Activated CD8-positive, alpha-beta memory T cell treated with anti-CD3 and anti-CD28 coated beads, Interleukin-2, amount 10 ng/mL, durations not matched to agents 7 days and 5 days (primary cell): ENCODE data around the gene MYO1G. TPM values are rescaled to one million over a fixed set of nuclear protein-coding genes. Genes with fewer than 3 reads are reported as not detected.
"Not testable (repeated sequence)": the region's sequence is repeated elsewhere in the genome, so short reads cannot be mapped to it uniquely, and the experiment has no call there.

Experiments used
- ATAC-seq: fragments of 150-1000 bp; cut with Tn5 transposase; one replicate; pipeline ENCODE4 v1.10.0; 2021; ENCODE audit warnings: moderate library complexity
- CTCF ChIA-PET: fragments of 350-600 bp; sonication (Branson Sonifier 250); formaldehyde crosslinking; loops from one replicate; lab custom pipeline; 2021; ENCODE audit warnings: antibody characterized with exemption; lab: Charles Lee
- DNase-seq: peaks from one replicate; pipeline ENCODE4 v3.0.0-alpha.2; 2020
- H3K27ac Mint-ChIP-seq: one replicate; pipeline ENCODE4 v1.8.0; 2021; ENCODE audit warnings: mild to moderate bottlenecking, mixed read lengths
- H3K27me3 Mint-ChIP-seq: one replicate; pipeline ENCODE4 v1.8.0; 2021; ENCODE audit warnings: mixed read lengths
- H3K36me3 Mint-ChIP-seq: one replicate; pipeline ENCODE4 v1.8.0; 2021; ENCODE audit warnings: mild to moderate bottlenecking, mixed read lengths
- H3K4me1 Mint-ChIP-seq: one replicate; pipeline ENCODE4 v1.8.0; 2021; ENCODE audit warnings: mixed read lengths
- H3K4me3 Mint-ChIP-seq: one replicate; pipeline ENCODE4 v1.8.0; 2021; ENCODE audit warnings: mild to moderate bottlenecking, moderate library complexity, mixed read lengths
- H3K9me3 Mint-ChIP-seq: one replicate; pipeline ENCODE4 v1.8.0; 2022; ENCODE audit warnings: low read depth, mixed read lengths
- total RNA-seq, 2 experiments: library from RNA; stranded (reverse); gene quantifications; one replicate each; pipeline ENCODE4 v1.2.3, GENCODE V29; 2021

Gene MYO1G
- total RNA-seq, 2 experiments from 2014 or later = 502 to 567 TPM

DNA sequence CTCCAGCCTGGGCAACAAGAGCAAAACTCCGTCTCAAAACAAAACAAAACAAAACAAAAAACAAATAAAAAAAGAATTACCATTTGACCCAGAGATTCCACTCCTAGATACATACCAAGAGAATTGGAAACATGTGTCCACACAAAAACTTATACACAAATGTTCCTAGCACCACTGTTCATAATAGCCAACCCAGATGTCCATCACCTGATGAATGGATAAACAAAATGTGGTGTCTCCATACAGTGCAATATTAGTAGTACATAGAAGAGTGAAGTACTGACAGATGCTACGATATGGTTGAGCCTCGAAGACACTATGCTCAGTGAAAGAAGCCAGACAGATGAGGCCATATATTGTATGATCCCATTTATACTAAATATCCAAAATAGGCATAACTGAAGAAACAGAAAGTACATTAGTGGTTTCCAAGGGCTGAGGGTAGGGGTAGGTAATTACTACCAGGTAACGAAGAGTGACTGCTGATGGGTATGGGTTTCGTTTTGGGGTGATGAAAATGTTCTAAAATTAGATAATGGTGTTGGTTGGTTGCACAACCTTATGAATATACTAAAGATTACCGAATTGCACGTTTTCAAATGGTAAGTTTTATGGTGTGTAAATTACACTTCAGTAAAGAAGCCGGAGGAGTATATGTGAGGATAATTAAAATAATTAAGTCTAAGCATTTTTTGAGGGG, 20.0 kb downstream of the MYO1G start:
- peaks cover 19% of the 10 kb centered on the region for H3K4me1 Mint-ChIP-seq
- no peak for ATAC-seq
- DNase-seq = no peak
- CTCF ChIA-PET = interaction anchor here (1.6 kb wide), 1 partner anchor 177 kb away, joined by 3 read pairs; no protein-coding TSS in a partner anchor
- no peak overlapping the region for H3K4me3 Mint-ChIP-seq
- no peaks in the 10 kb centered on the region for H3K9me3 Mint-ChIP-seq
- peaks cover 10% of the 10 kb centered on the region for H3K36me3 Mint-ChIP-seq
- peak overlapping the region; percentile 50 for H3K27ac Mint-ChIP-seq
- peaks cover 9% of the 10 kb centered on the region for H3K27me3 Mint-ChIP-seq

DNA sequence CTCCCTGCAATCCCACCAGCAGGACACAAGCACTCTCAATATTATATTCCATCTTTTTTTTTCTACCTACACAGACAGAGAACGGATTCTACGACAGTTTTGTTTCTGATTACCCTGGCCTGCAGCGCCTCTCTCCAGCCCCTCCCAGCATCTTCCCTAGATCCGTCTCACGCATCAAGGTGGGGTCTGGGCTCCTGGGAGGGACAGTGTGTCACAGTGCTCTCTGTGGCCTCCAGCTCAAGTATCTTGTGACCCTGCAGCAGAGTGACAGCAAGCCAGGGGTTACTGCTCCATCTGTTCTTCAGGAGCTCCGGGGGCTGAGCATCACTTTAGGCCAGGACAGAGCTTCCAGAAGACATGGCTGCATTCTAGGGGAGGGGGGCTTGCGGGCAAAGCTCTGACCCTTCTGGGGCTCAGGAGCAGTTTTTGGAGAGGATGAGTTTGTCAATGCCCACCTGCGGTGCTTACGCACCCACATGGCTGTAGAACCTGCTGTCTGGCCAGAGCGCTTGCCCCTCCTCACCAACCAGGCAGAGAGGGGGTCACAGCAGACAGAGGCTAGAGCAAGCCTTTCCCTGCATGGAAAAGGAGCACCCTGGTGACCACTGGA, 22.6 kb downstream of the MYO1G start:
- ATAC-seq = no peak
- CTCF ChIA-PET = interaction anchor here (1.5 to 2.2 kb wide), 2 partner anchors 16 to 99 kb away, joined by 4 read pairs; no protein-coding TSS in a partner anchor
- no peak for DNase-seq
- Mint-ChIP-seq H3K36me3 (peaks cover 5% of the 10 kb centered on the region), H3K9me3 (no peaks in the 10 kb centered on the region), H3K4me1 (peaks cover 19% of the 10 kb centered on the region), H3K27me3 (peaks cover 22% of the 10 kb centered on the region), H3K27ac (no peak overlapping the region), H3K4me3 (no peak overlapping the region)

DNA sequence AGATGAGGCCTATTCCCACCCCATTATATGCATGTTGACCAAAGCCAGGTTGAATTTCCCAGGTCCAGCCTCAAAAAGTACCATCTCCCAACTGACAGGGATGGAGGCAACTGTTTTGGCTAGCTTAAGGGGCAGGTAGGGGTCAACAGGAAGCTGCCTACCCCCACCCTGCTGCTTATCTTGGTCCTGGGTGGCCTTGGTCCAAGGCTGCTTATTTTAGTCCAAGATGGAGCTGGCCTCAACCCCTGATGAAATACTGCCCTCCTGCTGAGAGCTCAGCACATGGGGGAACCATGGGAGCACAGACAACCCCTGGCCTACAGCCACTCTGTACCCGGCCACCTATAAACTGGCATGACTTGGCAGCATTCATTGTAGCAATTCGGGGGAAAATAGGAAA, 23.1 kb downstream of the MYO1G start:
- peaks cover 27% of the 10 kb centered on the region for H3K27me3 Mint-ChIP-seq
- H3K4me3 Mint-ChIP-seq = no peak overlapping the region
- ATAC-seq (no peak), DNase-seq (no peak)
- peaks cover 5% of the 10 kb centered on the region for H3K36me3 Mint-ChIP-seq
- H3K9me3 Mint-ChIP-seq = no peaks in the 10 kb centered on the region
- peaks cover 19% of the 10 kb centered on the region for H3K4me1 Mint-ChIP-seq
- CTCF ChIA-PET = interaction anchor here (1.5 to 2.2 kb wide), 2 partner anchors 15 to 99 kb away, joined by 4 read pairs; no protein-coding TSS in a partner anchor
- no peak overlapping the region for H3K27ac Mint-ChIP-seq

- Mint-ChIP-seq H3K36me3 (peaks cover 2% of the 10 kb centered on the region), H3K9me3 (no peaks in the 10 kb centered on the region), H3K27ac (no peak overlapping the region), H3K4me1 (no peaks in the 10 kb centered on the region), H3K27me3 (peaks cover 44% of the 10 kb centered on the region), H3K4me3 (no peak overlapping the region)
- no peak for DNase-seq
- ATAC-seq = no peak
- CTCF ChIA-PET = no interaction called here
These were observed 25.7 kb downstream of the MYO1G start for GRCh38 chr7:44953156-44953555.

GRCh38 chr7:44949303-44949702, 29.5 kb downstream of the MYO1G start:
- no peak overlapping the region for H3K27ac Mint-ChIP-seq
- ATAC-seq (no peak), DNase-seq (no peak)
- no peaks in the 10 kb centered on the region for H3K36me3 Mint-ChIP-seq
- CTCF ChIA-PET = interaction anchor here (1.1 kb wide), 1 partner anchor 25 kb away, joined by 5 read pairs; no protein-coding TSS in a partner anchor
- H3K9me3 Mint-ChIP-seq = no peaks in the 10 kb centered on the region
- H3K27me3 Mint-ChIP-seq = peaks cover 53% of the 10 kb centered on the region
- H3K4me1 Mint-ChIP-seq = no peaks in the 10 kb centered on the region
- no peak overlapping the region for H3K4me3 Mint-ChIP-seq

- Mint-ChIP-seq H3K36me3 (no peaks in the 10 kb centered on the region), H3K9me3 (no peaks in the 10 kb centered on the region), H3K27ac (no peak overlapping the region), H3K27me3 (peaks cover 41% of the 10 kb centered on the region), H3K4me3 (no peak overlapping the region), H3K4me1 (no peaks in the 10 kb centered on the region)
- CTCF ChIA-PET = no interaction called here
- no peak for ATAC-seq
- DNase-seq = no peak
These were observed 33.3 kb downstream of the MYO1G start for GRCh38 chr7:44945479-44945878.

DNA sequence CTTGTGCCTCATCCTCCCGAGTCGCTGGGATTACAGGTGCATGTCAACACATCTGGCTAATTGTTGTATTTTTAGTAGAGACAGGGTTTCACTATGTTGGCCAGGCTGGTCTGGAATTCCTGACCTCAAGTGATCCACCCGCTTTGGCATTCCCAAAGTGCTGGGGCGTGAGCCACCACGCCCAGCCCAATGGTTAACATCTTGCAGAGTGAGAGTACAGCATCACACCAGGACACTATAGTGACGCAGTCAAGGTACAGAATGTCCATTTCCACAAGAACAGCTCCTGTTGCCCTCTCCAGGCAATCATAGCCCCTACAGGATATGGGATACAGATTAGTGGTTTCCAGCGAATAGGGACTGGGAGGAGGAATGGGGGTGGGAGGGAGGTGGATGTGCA, 34.0 kb downstream of the MYO1G start:
- H3K4me1 Mint-ChIP-seq = no peaks in the 10 kb centered on the region
- no peak overlapping the region for H3K27ac Mint-ChIP-seq
- CTCF ChIA-PET = no interaction called here
- no peaks in the 10 kb centered on the region for H3K9me3 Mint-ChIP-seq
- no peak overlapping the region for H3K4me3 Mint-ChIP-seq
- H3K36me3 Mint-ChIP-seq = no peaks in the 10 kb centered on the region
- ATAC-seq (no peak), DNase-seq (no peak)
- peaks cover 37% of the 10 kb centered on the region for H3K27me3 Mint-ChIP-seq

GRCh38 chr7:44943631-44944030, 35.2 kb downstream of the MYO1G start:
- Mint-ChIP-seq H3K27me3 (peaks cover 33% of the 10 kb centered on the region), H3K36me3 (no peaks in the 10 kb centered on the region), H3K4me1 (no peaks in the 10 kb centered on the region), H3K27ac (no peak overlapping the region), H3K4me3 (no peak overlapping the region), H3K9me3 (no peaks in the 10 kb centered on the region)
- ATAC-seq = no peak
- no peak for DNase-seq
- CTCF ChIA-PET = interaction anchor here (0.9 kb wide), 1 partner anchor 86 kb away, joined by 6 read pairs; no protein-coding TSS in a partner anchor

GRCh38 chr7:44937426-44937825, 41.4 kb downstream of the MYO1G start:
- no peaks in the 10 kb centered on the region for H3K36me3 Mint-ChIP-seq
- H3K4me3 Mint-ChIP-seq = no peak overlapping the region
- DNase-seq (no peak), ATAC-seq (no peak)
- no peaks in the 10 kb centered on the region for H3K9me3 Mint-ChIP-seq
- H3K27me3 Mint-ChIP-seq = peaks cover 28% of the 10 kb centered on the region
- H3K27ac Mint-ChIP-seq = no peak overlapping the region
- H3K4me1 Mint-ChIP-seq = peaks cover 24% of the 10 kb centered on the region
- CTCF ChIA-PET = no interaction called here

- CTCF ChIA-PET = interaction anchor here (0.8 to 1.5 kb wide), 3 partner anchors 78 to 200 kb away, joined by 3 to 4 read pairs (median 3); no protein-coding TSS in a partner anchor
- DNase-seq (peak; percentile 72), ATAC-seq (peak; percentile 83)
- no peak overlapping the region for H3K27ac Mint-ChIP-seq
- H3K27me3 Mint-ChIP-seq = peaks cover 30% of the 10 kb centered on the region
- peaks cover 24% of the 10 kb centered on the region for H3K4me1 Mint-ChIP-seq
- H3K4me3 Mint-ChIP-seq = no peak overlapping the region
- no peaks in the 10 kb centered on the region for H3K36me3 Mint-ChIP-seq
- no peaks in the 10 kb centered on the region for H3K9me3 Mint-ChIP-seq
These were observed 42.5 kb downstream of the MYO1G start for GRCh38 chr7:44936322-44936721.

DNA sequence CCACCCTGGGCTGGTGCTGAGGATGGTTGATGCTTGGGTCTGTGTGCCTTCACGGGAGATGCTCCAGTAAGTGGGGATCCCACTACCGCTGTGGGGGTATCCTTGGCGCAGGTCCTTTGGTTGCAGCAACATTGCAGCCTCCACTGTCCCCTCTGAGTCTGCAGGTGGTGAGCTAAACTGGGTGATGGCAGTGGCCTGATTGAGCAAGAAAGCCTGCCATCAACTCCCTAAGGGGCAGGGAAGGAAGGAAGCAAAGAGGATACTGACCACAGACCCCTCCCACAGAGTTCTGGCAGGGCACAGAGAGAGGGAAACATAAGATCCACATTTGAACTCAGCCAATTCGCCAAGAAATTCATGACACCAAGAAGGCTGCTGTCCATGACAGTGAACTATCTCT, 43.2 kb downstream of the MYO1G start:
- Mint-ChIP-seq H3K9me3 (no peaks in the 10 kb centered on the region), H3K27me3 (peaks cover 29% of the 10 kb centered on the region), H3K4me3 (no peak overlapping the region), H3K36me3 (no peaks in the 10 kb centered on the region), H3K4me1 (peaks cover 24% of the 10 kb centered on the region), H3K27ac (no peak overlapping the region)
- DNase-seq = no peak
- no peak for ATAC-seq
- CTCF ChIA-PET = interaction anchor here (1.2 to 1.5 kb wide), 2 partner anchors 17 to 201 kb away, joined by 3 to 4 read pairs; no protein-coding TSS in a partner anchor

GRCh38 chr7:44935016-44935415, 43.8 kb downstream of the MYO1G start:
- H3K27me3 Mint-ChIP-seq = peaks cover 29% of the 10 kb centered on the region
- ATAC-seq (no peak), DNase-seq (no peak)
- H3K36me3 Mint-ChIP-seq = no peaks in the 10 kb centered on the region
- no peaks in the 10 kb centered on the region for H3K9me3 Mint-ChIP-seq
- H3K4me1 Mint-ChIP-seq = peaks cover 24% of the 10 kb centered on the region
- CTCF ChIA-PET = interaction anchor here (1.2 kb wide), 1 partner anchor 16 kb away, joined by 3 read pairs; no protein-coding TSS in a partner anchor
- H3K27ac Mint-ChIP-seq = no peak overlapping the region
- H3K4me3 Mint-ChIP-seq = no peak overlapping the region

GRCh38 chr7:44934510-44934909, 44.3 kb downstream of the MYO1G start:
- CTCF ChIA-PET, H3K4me3 Mint-ChIP-seq, ATAC-seq, DNase-seq, H3K9me3 Mint-ChIP-seq, H3K27ac Mint-ChIP-seq, H3K36me3 Mint-ChIP-seq: not testable (repeated sequence)
- H3K27me3 Mint-ChIP-seq = peaks cover 29% of the 10 kb centered on the region
- H3K4me1 Mint-ChIP-seq = peaks cover 24% of the 10 kb centered on the region

DNA sequence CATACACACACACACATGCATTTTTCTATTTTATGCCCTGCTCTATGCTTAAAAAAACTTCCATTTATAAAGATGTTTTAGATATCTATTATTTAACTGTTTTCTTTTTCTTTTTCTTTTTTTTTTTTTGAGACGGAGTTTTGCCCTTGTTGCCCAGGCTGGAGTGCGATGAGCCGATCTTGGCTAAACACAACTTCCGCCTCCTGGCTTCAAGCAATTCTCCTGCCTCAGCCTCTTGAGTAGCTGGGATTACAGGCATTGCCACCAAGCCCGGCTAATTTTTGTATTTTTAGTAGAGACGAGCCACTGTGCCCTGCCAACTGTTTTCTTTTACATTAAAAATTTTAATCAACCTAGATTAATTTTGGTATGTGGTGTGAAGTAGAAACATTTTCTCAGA, 47.9 kb downstream of the MYO1G start:
- CTCF ChIA-PET = no interaction called here
- DNase-seq (no peak), ATAC-seq (no peak)
- H3K36me3 Mint-ChIP-seq = no peaks in the 10 kb centered on the region
- peaks cover 7% of the 10 kb centered on the region for H3K4me1 Mint-ChIP-seq
- H3K9me3 Mint-ChIP-seq = no peaks in the 10 kb centered on the region
- no peak overlapping the region for H3K27ac Mint-ChIP-seq
- H3K4me3 Mint-ChIP-seq = no peak overlapping the region
- peaks cover 35% of the 10 kb centered on the region for H3K27me3 Mint-ChIP-seq
